ENCODE data around the gene SGPL1.
"Not testable (repeated sequence)": the region's sequence is repeated elsewhere in the genome, so short reads cannot be mapped to it uniquely, and the experiment has no call there.

The SGPL1 gene

GRCh38 chr10:70840836-70841235, 25.1 kb downstream of the SGPL1 start:
- DNase-seq (ENCODE audit: low read depth, low spot score) = no peak

GRCh38 chr10:70843333-70843732, 27.6 kb downstream of the SGPL1 start:
- DNase-seq (ENCODE audit: low read depth, low spot score) = no peak

GRCh38 chr10:70843776-70844489, 28.2 kb downstream of the SGPL1 start:
- DNase-seq (ENCODE audit: low read depth, low spot score) = no peak

- no peak for DNase-seq (ENCODE audit: low read depth, low spot score)
These were observed 29.5 kb downstream of the SGPL1 start for GRCh38 chr10:70845256-70845655.

GRCh38 chr10:70845816-70846215, 30.1 kb downstream of the SGPL1 start:
- no peak for DNase-seq (ENCODE audit: low read depth, low spot score)

DNA sequence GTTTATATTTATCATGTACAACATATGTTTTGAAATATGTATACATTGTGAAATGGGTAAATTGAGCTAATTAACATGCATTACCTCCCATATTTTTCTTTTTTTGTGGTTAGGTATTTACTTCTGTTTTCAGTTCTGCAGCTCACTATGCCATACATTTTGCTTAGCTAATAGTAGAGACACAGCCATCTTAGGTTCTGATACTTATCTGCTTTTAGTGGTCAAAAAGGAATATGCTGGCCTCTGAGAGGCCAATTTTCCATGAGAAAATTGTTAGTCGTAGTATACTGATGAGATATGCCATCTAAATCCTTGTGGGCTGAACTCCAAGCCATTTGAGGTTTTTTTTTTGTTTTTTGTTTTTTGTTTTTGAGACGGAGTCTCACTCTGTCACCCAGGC, 31.0 kb downstream of the SGPL1 start:
- no peak for DNase-seq (ENCODE audit: low read depth, low spot score)

GRCh38 chr10:70847659-70848360, 32.1 kb downstream of the SGPL1 start:
- no peak for DNase-seq (ENCODE audit: low read depth, low spot score)

DNA sequence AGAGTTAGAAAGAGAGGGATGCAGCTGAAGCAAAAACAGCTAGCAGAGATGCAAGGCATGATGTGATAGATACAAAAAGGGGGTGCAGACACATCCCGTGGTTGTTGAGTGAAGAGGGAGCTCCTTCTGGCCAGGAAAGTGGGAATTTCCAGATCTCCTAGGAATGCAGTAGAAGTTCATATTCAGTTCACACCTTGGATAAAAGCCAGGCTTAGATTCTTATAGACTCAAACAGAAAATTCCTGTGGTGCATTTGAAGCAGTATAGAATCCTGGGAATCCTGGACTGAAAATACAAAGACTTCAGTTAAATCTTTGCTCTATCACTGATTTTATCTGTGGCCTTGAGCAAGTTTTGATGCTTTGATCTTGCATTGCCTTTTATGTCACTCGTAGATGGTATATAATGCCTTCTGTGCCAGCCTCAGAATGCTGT, 33.9 kb downstream of the SGPL1 start:
- no peak for DNase-seq (ENCODE audit: low read depth, low spot score)

- DNase-seq (ENCODE audit: low read depth, low spot score) = no peak
These were observed 34.3 kb downstream of the SGPL1 start for GRCh38 chr10:70850097-70850496.

GRCh38 chr10:70851597-70852475, 36.1 kb downstream of the SGPL1 start:
- DNase-seq (ENCODE audit: low read depth, low spot score) = no peak

- no peak for DNase-seq (ENCODE audit: low read depth, low spot score)
These were observed 37.3 kb downstream of the SGPL1 start for GRCh38 chr10:70853038-70853437.

DNA sequence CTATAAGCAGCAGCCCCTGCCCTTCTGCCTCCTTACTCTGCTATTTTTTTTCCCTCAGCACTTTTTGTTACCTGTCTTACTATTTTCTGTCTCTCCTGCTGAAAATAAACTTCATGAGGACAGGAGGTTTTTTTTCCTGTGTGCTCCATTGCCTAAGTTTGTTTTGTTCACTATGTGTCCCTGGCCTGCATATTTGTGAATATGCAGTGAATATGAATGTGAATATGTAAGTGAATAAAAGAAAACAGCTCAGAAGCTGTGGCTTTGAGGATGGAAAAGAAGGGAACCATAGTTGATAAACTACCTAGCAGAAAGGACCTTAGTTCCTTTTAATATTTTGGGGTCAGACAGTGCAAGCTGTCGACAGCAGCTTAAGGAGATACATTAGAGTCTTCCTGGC, 37.7 kb downstream of the SGPL1 start:
- no peak for DNase-seq (ENCODE audit: low read depth, low spot score)

DNA sequence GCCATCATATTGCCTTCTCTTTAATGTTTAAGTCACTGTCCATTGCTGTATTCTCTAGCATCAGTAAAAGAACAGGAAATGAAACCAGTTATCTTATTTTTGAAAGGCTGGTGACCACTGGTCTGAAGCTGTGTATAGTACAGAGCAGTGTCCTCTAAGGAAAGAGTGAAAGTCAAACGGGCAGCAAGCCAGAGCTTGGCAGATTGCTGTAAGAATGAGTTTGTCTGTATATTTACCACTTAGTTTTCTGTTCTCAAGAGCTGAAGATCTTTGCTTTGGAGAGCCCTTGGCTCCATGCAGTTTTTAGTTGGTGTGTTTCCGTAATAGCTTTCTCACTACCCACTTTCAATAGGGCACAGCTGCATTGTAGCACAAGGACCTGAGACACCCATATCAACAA, 40.7 kb downstream of the SGPL1 start:
- no peak for DNase-seq (ENCODE audit: low read depth, low spot score)

- DNase-seq (ENCODE audit: low read depth, low spot score) = no peak
These were observed 43.0 kb downstream of the SGPL1 start for GRCh38 chr10:70858759-70859158.

DNA sequence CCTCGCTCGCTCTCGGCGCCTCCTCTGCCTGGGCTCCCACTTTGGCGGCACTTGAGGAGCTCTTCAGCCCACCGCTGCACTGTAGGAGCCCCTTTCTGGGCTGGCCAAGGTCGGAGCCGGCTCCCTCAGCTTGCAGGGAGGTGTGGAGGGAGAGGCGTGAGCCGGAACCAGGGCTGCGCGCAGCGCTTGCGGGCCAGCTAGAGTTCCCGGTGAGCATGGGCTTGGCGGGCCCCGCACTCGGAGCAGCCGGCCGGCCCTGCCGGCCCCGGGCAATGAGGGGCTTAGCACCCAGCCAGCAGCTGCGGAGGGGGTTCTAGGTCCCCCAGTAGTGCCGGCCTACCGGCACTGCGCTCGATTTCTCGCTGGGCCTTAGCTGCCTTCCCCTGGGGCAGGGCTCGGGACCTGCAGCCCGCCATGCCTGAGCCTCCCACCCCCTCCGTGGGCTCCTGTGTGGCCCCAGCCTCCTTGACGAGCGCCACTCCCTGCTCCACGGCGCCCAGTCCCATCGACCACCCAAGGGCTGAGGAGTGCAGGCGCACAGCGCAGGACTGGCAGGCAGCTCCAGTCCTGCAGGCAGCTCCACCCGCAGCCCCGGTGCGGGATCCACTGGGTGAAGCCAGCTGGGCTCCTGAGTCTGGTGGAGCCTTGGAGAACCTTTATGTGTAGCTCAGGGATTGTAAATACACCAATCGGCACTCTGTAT, 45.9 kb downstream of the SGPL1 start:
- not testable (repeated sequence) for DNase-seq (ENCODE audit: low read depth, low spot score)

GRCh38 chr10:70863470-70864160, 47.9 kb downstream of the SGPL1 start:
- no peak for DNase-seq (ENCODE audit: low read depth, low spot score)

GRCh38 chr10:70864935-70865334, 49.2 kb downstream of the SGPL1 start:
- DNase-seq (ENCODE audit: low read depth, low spot score) = no peak

DNA sequence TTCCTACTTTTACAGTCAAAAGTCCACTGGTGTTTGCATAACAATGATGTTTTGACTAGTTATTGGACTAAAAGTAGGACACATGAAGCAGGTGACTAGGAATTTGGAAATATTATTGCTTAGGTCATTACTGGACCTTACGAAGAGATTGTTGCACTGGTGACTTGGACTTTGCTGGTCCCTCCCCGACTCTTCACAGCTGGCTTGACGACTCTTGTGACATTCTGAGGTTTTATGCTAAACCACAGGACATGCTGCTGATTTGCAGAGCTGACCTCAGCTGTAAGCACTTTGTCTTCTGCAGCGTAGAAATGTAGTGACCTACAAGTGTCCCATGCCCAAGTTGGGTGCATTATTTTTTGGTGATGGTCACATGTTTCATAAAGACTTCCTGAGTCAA, 50.7 kb downstream of the SGPL1 start:
- no peak for DNase-seq (ENCODE audit: low read depth, low spot score)

- DNase-seq (ENCODE audit: low read depth, low spot score) = no peak
These were observed 56.5 kb downstream of the SGPL1 start for GRCh38 chr10:70872291-70872690.

DNA sequence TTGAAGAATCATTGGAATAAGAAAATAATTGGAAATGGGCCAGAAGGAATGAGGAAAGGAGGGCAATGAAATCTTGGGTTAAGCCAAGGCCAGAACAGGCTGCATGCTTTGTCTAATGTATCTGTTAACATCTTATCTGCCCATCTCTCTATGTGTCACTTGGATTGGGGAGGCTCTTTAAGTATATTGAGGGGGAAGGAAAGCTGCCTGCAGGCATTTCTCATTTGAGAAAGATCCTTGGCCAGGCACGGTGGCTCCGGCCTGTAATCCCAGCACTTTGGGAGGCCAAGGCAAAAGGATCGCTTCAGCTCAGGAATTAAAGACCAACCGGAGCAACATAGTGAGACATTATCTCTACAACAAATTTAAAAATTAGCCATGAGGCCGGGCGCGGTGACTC, 58.3 kb downstream of the SGPL1 start:
- DNase-seq (ENCODE audit: low read depth, low spot score) = no peak

DNA sequence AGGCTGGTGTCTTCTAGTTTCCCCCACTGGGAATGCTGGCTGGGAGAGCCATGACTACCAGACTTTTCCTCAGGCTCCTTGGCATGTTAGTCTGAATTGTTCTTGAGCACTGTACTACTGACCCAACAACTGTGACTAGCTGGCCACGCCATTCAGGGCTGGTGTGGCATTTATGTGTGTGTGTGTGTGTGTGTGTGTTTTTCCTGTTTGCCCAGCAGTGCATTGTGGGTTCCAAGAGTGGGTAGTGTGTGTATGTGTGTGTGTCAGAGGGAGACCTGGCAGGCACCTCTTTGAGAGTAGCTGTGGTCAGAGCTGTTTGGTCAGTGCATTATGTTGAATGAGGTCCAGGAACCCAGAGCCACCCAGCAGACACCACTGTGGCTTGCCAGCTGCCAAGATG, 63.5 kb downstream of the SGPL1 start:
- DNase-seq (ENCODE audit: low read depth, low spot score) = no peak
